Measurements from ENCODE around the gene DIAPH3. TPM values are rescaled to one million over a fixed set of nuclear protein-coding genes. Genes with fewer than 3 reads are reported as not detected.

DIAPH3 gene
- total RNA-seq, 2 experiments from 2014 or later: 0.08 to 0.11 TPM

DNA sequence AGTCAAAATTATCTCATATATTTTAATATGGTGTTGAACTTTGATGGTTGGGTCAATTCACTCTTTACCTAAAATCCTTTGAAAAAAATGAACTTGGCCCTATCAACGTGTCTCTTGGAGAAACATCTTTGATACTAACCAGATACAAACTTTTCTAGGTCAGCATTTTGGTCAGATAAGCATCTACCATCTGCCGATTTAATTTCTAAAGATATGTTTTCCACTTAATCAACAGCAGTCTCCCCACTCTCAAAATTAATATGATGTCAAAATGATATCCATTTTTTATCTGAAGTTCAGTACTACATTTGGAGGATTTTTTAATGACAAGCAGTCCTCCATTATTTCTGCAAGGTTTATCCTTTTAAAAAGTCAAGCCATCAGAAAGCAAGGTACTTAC is 288.8 kb downstream of the DIAPH3 start:
- Histone ChIP-seq H3K9me3 (ENCODE audit: control insufficient read depth in 1 of 2, insufficient read depth in 1 of 2, low read length in 2 of 2) (no peaks in the 10 kb centered on the region), H3K4me1 (ENCODE audit: insufficient read depth, low read length) (no peaks in the 10 kb centered on the region), H3K36me3 (ENCODE audit: insufficient read depth, low read length) (no peaks in the 10 kb centered on the region), H3K4me3 (ENCODE audit: low read length) (no peak overlapping the region), H3K27ac (ENCODE audit: low read depth in 1 of 2, low read length in 2 of 2) (no peak overlapping the region), H3K27me3 (ENCODE audit: control insufficient read depth in 1 of 2, insufficient read depth in 2 of 2, low read length in 2 of 2) (no peaks in the 10 kb centered on the region)
- POLR2A ChIA-PET: no interaction called here
- CTCF ChIA-PET: no interaction called here
- TF ChIP-seq, protein P1, sequence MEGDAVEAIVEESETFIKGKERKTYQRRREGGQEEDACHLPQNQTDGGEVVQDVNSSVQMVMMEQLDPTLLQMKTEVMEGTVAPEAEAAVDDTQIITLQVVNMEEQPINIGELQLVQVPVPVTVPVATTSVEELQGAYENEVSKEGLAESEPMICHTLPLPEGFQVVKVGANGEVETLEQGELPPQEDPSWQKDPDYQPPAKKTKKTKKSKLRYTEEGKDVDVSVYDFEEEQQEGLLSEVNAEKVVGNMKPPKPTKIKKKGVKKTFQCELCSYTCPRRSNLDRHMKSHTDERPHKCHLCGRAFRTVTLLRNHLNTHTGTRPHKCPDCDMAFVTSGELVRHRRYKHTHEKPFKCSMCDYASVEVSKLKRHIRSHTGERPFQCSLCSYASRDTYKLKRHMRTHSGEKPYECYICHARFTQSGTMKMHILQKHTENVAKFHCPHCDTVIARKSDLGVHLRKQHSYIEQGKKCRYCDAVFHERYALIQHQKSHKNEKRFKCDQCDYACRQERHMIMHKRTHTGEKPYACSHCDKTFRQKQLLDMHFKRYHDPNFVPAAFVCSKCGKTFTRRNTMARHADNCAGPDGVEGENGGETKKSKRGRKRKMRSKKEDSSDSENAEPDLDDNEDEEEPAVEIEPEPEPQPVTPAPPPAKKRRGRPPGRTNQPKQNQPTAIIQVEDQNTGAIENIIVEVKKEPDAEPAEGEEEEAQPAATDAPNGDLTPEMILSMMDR (IDR thresholded peaks at IDR 0.05): no peak
- H3K36me3 Mint-ChIP-seq (ENCODE audit: low read depth): no peaks in the 10 kb centered on the region
- no peak overlapping the region for H3K4me3 Mint-ChIP-seq
- intact Hi-C loops (cut with DNase I, micrococcal nuclease): no loop called here
- DNase-seq (no peak), ATAC-seq (ENCODE audit: poor library complexity) (no peak)
- no peaks in the 10 kb centered on the region for H3K27me3 Mint-ChIP-seq
- H3K4me1 Mint-ChIP-seq (ENCODE audit: low read depth): no peaks in the 10 kb centered on the region
- H3K9me3 Mint-ChIP-seq: no peaks in the 10 kb centered on the region
- H3K27ac Mint-ChIP-seq: no peak overlapping the region

DNA sequence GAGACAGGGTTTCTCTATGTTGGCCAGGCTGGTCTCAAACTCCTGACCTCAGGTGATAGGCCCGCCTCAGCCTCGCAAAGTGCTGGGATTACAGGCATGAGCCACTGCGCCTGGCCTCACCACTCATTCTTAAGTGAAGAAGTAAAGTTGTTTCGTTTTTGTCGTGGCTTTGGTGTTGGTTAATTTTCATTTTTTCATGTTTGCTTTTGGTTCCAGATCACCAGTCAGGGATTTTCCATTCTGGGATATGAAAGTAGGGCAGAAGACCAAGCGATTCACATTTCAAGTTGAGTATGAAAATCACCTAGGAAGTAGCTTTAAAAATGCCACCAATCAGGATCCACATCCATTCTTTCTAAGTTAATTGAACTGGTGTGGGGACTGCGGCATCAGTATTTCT is 289.9 kb downstream of the DIAPH3 start:
- DNase-seq: no peak
- POLR2A ChIA-PET: no interaction called here
- H3K27ac ChIP-seq (ENCODE audit: low read depth in 1 of 2, low read length in 2 of 2): no peak overlapping the region
- no peaks in the 10 kb centered on the region for H3K36me3 ChIP-seq (ENCODE audit: insufficient read depth, low read length)
- H3K4me1 ChIP-seq (ENCODE audit: insufficient read depth, low read length): no peaks in the 10 kb centered on the region
- TF ChIP-seq, protein P1 (IDR thresholded peaks at IDR 0.05): no peak
- no peak overlapping the region for H3K4me3 Mint-ChIP-seq
- no peak overlapping the region for H3K4me3 ChIP-seq (ENCODE audit: low read length)
- CTCF ChIA-PET: interaction anchor here (1.0 kb wide), 1 partner anchor 12 kb away, joined by 3 read pairs; no protein-coding TSS in a partner anchor
- H3K9me3 ChIP-seq (ENCODE audit: control insufficient read depth in 1 of 2, insufficient read depth in 1 of 2, low read length in 2 of 2): no peaks in the 10 kb centered on the region
- no peaks in the 10 kb centered on the region for H3K9me3 Mint-ChIP-seq
- H3K4me1 Mint-ChIP-seq (ENCODE audit: low read depth): no peaks in the 10 kb centered on the region
- no peaks in the 10 kb centered on the region for H3K27me3 ChIP-seq (ENCODE audit: control insufficient read depth in 1 of 2, insufficient read depth in 2 of 2, low read length in 2 of 2)
- H3K27me3 Mint-ChIP-seq: no peaks in the 10 kb centered on the region
- no peaks in the 10 kb centered on the region for H3K36me3 Mint-ChIP-seq (ENCODE audit: low read depth)
- no peak overlapping the region for H3K27ac Mint-ChIP-seq
- intact Hi-C loops (cut with DNase I, micrococcal nuclease): no loop called here
- ATAC-seq (ENCODE audit: poor library complexity): no peak

GRCh38 chr13:59873309-59873708 is 290.4 kb downstream of the DIAPH3 start:
- no peaks in the 10 kb centered on the region for H3K4me1 Mint-ChIP-seq (ENCODE audit: low read depth)
- no peak overlapping the region for H3K27ac ChIP-seq (ENCODE audit: low read depth in 1 of 2, low read length in 2 of 2)
- no peaks in the 10 kb centered on the region for H3K9me3 Mint-ChIP-seq
- no peaks in the 10 kb centered on the region for H3K27me3 Mint-ChIP-seq
- ChIA-PET CTCF (interaction anchor here (1.0 kb wide), 1 partner anchor 12 kb away, joined by 3 read pairs; no protein-coding TSS in a partner anchor), POLR2A (no interaction called here)
- H3K36me3 ChIP-seq (ENCODE audit: insufficient read depth, low read length): no peaks in the 10 kb centered on the region
- H3K4me1 ChIP-seq (ENCODE audit: insufficient read depth, low read length): no peaks in the 10 kb centered on the region
- no peak for ATAC-seq (ENCODE audit: poor library complexity)
- no peak for DNase-seq
- no peak overlapping the region for H3K4me3 Mint-ChIP-seq
- H3K4me3 ChIP-seq (ENCODE audit: low read length): no peak overlapping the region
- H3K9me3 ChIP-seq (ENCODE audit: control insufficient read depth in 1 of 2, insufficient read depth in 1 of 2, low read length in 2 of 2): no peaks in the 10 kb centered on the region
- TF ChIP-seq, protein P1 (IDR thresholded peaks at IDR 0.05): no peak
- no peak overlapping the region for H3K27ac Mint-ChIP-seq
- intact Hi-C loops (cut with DNase I, micrococcal nuclease): no loop called here
- no peaks in the 10 kb centered on the region for H3K36me3 Mint-ChIP-seq (ENCODE audit: low read depth)
- no peaks in the 10 kb centered on the region for H3K27me3 ChIP-seq (ENCODE audit: control insufficient read depth in 1 of 2, insufficient read depth in 2 of 2, low read length in 2 of 2)

All from CD4-positive, alpha-beta T cell (primary cell).